Uterus (tissue), 2 donors: ENCODE results near the gene ANO8.

Source experiments
- CTCF ChIP-seq, 4 experiments: fragments of 200-600 bp in 2 of 4; fragments of 450-650 bp in 2 of 4; sonication (generic) in 2 of 4; IDR thresholded peaks; one replicate each; pipeline ENCODE4 v1.5.1; 2016 to 2019; ENCODE audit warnings: antibody characterized with exemption in 4 of 4, mild to moderate bottlenecking in 2 of 4, moderate library complexity in 1 of 4
- POLR2A ChIP-seq, 2 donors: fragments of 450-650 bp; IDR thresholded peaks; one replicate each; pipeline ENCODE4 v1.6.1; 2016; ENCODE audit warnings: antibody characterized with exemption in 2 of 2, mild to moderate bottlenecking in 1 of 2, moderate library complexity in 1 of 2

- TF ChIP-seq CTCF (IDR thresholded peaks at IDR 0.05): peak; percentile 47 to 79 (median 66)
- no peak for TF ChIP-seq POLR2A (IDR thresholded peaks at IDR 0.05)
Measured at GRCh38 chr19:17292301-17293074, 42.2 kb downstream of the ANO8 start.
